IMR-90 (cell line): ENCODE data around the gene ZNF423. TPM values are rescaled to one million over a fixed set of nuclear protein-coding genes. Genes with fewer than 3 reads are reported as not detected.

Experiments
- ATAC-seq: fragments of 200-7000 bp; cut with Tn5 transposase; 2 replicates; pipeline ENCODE4 v1.9.1; 2020; ENCODE audit warnings: low read depth, mild to moderate bottlenecking, moderate library complexity
- BruUV-seq: library from RNA; stranded (reverse); fragments of 400-500 nt; replicated peaks from 2 replicates; lab custom pipeline; 2021; lab: Mats Ljungman, UMichigan
- CTCF ChIA-PET: fragments of 300-600 bp; formaldehyde crosslinking; extraction: SDS; loops from one replicate; lab custom pipeline; 2021; ENCODE audit warnings: antibody characterized with exemption; lab: Yijun Ruan, JAX
- POLR2A ChIA-PET: fragments of 300-600 bp; sonication (Branson Sonifier 250); formaldehyde crosslinking; loops from one replicate; lab custom pipeline; 2022; ENCODE audit warnings: antibody characterized with exemption; ENCODE audit not compliant: unreplicated experiment; lab: Charles Lee
- DNase-seq: peaks from one replicate; pipeline ENCODE4 v3.0.0; 2013
- H2AFZ ChIP-seq: replicated peaks from 2 replicates; pipeline ENCODE3; 2013; ENCODE audit warnings: low read length, mild to moderate bottlenecking; ENCODE audit not compliant: poor library complexity
- H2AK5ac ChIP-seq: 2 replicates; pipeline ENCODE4 v1.6.1; 2013; ENCODE audit warnings: low read depth, low read length, inconsistent platforms
- H2AK9ac ChIP-seq: replicated peaks from 2 replicates; pipeline ENCODE3; 2013; ENCODE audit warnings: mild to moderate bottlenecking, low read depth, low read length, moderate library complexity; ENCODE audit not compliant: poor library complexity
- H2BK120ac ChIP-seq: 2 replicates; pipeline ENCODE4 v1.6.1; 2013; ENCODE audit warnings: low read depth, low read length, inconsistent platforms
- H2BK15ac ChIP-seq: 3 replicates; pipeline ENCODE4 v1.6.1; 2013; ENCODE audit warnings: low read depth, low read length, inconsistent platforms
- H2BK20ac ChIP-seq: 2 replicates; pipeline ENCODE4 v1.6.1; 2013; ENCODE audit warnings: low read depth, mild to moderate bottlenecking, inconsistent platforms, low read length, moderate library complexity
- H2BK5ac ChIP-seq: 2 replicates; pipeline ENCODE4 v1.6.1; 2013; ENCODE audit warnings: mild to moderate bottlenecking, low read depth, low read length, inconsistent platforms; ENCODE audit not compliant: poor library complexity, severe bottlenecking
- H3K14ac ChIP-seq: replicated peaks from 2 replicates; pipeline ENCODE4 v1.6.1; 2013; ENCODE audit warnings: low read depth, low read length, inconsistent platforms
- H3K18ac ChIP-seq: 2 replicates; pipeline ENCODE4 v1.6.1; 2013; ENCODE audit warnings: low read depth, low read length, control low read depth
- H3K23ac ChIP-seq: 2 replicates; pipeline ENCODE4 v1.6.1; 2013; ENCODE audit warnings: low read depth, low read length, inconsistent platforms
- H3K27ac ChIP-seq: 2 replicates; pipeline ENCODE4 v1.5.1; 2013; ENCODE audit warnings: mild to moderate bottlenecking, control low read depth, low read length; ENCODE audit not compliant: insufficient read depth
- H3K27me3 ChIP-seq: 2 replicates; pipeline ENCODE4 v1.6.1; 2013; ENCODE audit warnings: low read length; ENCODE audit not compliant: control insufficient read depth, insufficient read depth
- H3K36me3 ChIP-seq: 2 replicates; pipeline ENCODE4 v1.6.1; 2013; ENCODE audit warnings: low read length, mixed read lengths; ENCODE audit not compliant: control insufficient read depth, insufficient read depth
- H3K4ac ChIP-seq: 2 replicates; pipeline ENCODE4 v1.6.1; 2013; ENCODE audit warnings: low read depth, low read length, inconsistent platforms
- H3K4me1 ChIP-seq: 2 replicates; pipeline ENCODE4 v1.6.1; 2013; ENCODE audit warnings: low read length, mixed read lengths; ENCODE audit not compliant: control insufficient read depth, insufficient read depth
- H3K4me2 ChIP-seq: 2 replicates; pipeline ENCODE4 v1.6.1; 2013; ENCODE audit warnings: low read depth, mild to moderate bottlenecking, control low read depth, low read length, moderate library complexity
- H3K4me3 ChIP-seq: 2 replicates; pipeline ENCODE4 v1.5.1; 2013; ENCODE audit warnings: low read depth, mild to moderate bottlenecking, control low read depth, low read length, moderate library complexity; ENCODE audit not compliant: insufficient read depth
- H3K56ac ChIP-seq: 2 replicates; pipeline ENCODE4 v1.6.1; 2013; ENCODE audit warnings: low read length, inconsistent platforms; ENCODE audit not compliant: insufficient read depth; ENCODE audit errors: extremely low read depth
- H3K79me1 ChIP-seq, 2 experiments: 2 replicates each; pipeline ENCODE4 v1.6.1; 2013; ENCODE audit warnings: low read length in 2 of 2, inconsistent platforms in 1 of 2, low read depth in 1 of 2
- H3K9ac ChIP-seq: 2 replicates; pipeline ENCODE4 v1.6.1; 2013; ENCODE audit warnings: low read depth, low read length, control low read depth
- H3K9me1 ChIP-seq: 2 replicates; pipeline ENCODE4 v1.6.1; 2013; ENCODE audit warnings: low read length, inconsistent platforms; ENCODE audit not compliant: insufficient read depth
- H3K9me3 ChIP-seq: 2 replicates; pipeline ENCODE4 v1.6.1; 2013; ENCODE audit warnings: low read length; ENCODE audit not compliant: control insufficient read depth, insufficient read depth
- H4K20me1 ChIP-seq: 2 replicates; pipeline ENCODE4 v1.6.1; 2013; ENCODE audit warnings: low read length, inconsistent platforms; ENCODE audit not compliant: insufficient read depth
- H4K5ac ChIP-seq: 2 replicates; pipeline ENCODE4 v1.6.1; 2013; ENCODE audit warnings: mild to moderate bottlenecking, low read depth, low read length, control low read depth
- H4K8ac ChIP-seq, 2 experiments: 2 replicates each; pipeline ENCODE4 v1.6.1; 2013; ENCODE audit warnings: low read depth in 2 of 2, low read length in 2 of 2, control low read depth in 1 of 2, inconsistent platforms in 1 of 2
- H4K91ac ChIP-seq: 2 replicates; pipeline ENCODE4 v1.6.1; 2013; ENCODE audit warnings: low read depth, low read length, inconsistent platforms; ENCODE audit not compliant: insufficient read depth
- NFE2L2 ChIP-seq: fragments of 150-350 bp; IDR thresholded peaks from 2 replicates; pipeline ENCODE4 v1.6.1; 2016; ENCODE audit warnings: low read depth, mild to moderate bottlenecking, low read length
- RFX5 ChIP-seq: IDR thresholded peaks from 2 replicates; pipeline ENCODE4 v1.8.0; 2012; ENCODE audit warnings: low read depth, mild to moderate bottlenecking, low read length, moderate library complexity
- WGBS, 2 experiments: methylation state at CpG; one replicate each; pipeline versions ENCODE4 v1.1.5 to v1.1.7; 2013; ENCODE audit warnings: missing lambda C conversion rate in 2 of 2; ENCODE audit not compliant: insufficient read length in 1 of 2; ENCODE audit errors: extremely low coverage in 2 of 2; 5-methylcytosine and 5-hydroxymethylcytosine counted together
- dilution Hi-C: fragments of 300-500 bp; cut with HindIII; formaldehyde crosslinking; loops from one replicate; pipeline ENCODE4 v1.14.3; 2018; ENCODE audit warnings: low sequenced_read_pairs; ENCODE audit not compliant: unreplicated experiment
- in situ Hi-C: fragments of 300-500 bp; cut with MboI; formaldehyde crosslinking; loops from 3 replicates; pipeline ENCODE4 v1.14.3; 2019; ENCODE audit warnings: low sequenced_read_pairs, inconsistent platforms, mixed read lengths
- intact Hi-C: fragments of 100-400 bp; cut with micrococcal nuclease; formaldehyde crosslinking; loops from 2 replicates; pipeline ENCODE4 v1.10.0; 2022
- polyA plus RNA-seq, 3 experiments: library from polyadenylated mRNA; depleted of rRNA; stranded (reverse); fragments of >200 nt; gene quantifications; 2 replicates each; pipeline ENCODE4 v1.2.3, GENCODE V29; 2012; ENCODE audit warnings: low replicate concordance in 1 of 3
- total RNA-seq: library from RNA; depleted of rRNA; stranded (reverse); fragments of >200 nt; gene quantifications from 2 replicates; pipeline ENCODE4 v1.2.3, GENCODE V29; 2012

ZNF423 gene
- total and polyA plus RNA-seq, 2 of the 4 experiments (the other 2 are of a cell fraction) = under 0.01 to 0.10 TPM

DNA sequence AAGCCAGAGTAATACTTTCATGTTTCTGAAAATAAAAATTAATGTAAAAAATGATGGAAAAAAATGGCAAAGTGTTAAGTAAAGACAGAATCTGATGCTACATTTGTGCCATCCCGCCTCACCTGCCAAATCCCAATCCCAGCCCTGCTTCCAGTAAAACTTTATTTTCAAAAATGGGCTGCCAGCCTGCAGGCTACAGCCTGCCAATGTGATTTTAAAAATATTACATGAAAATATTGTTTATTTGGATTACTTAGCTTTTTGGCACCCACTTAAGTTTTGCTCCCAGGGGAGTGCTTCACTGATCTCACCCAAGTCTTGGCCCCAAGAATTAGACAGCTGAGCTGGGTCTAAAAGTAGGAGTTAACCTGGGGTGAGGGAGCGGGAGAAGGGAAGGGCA is 369.5 kb downstream of the ZNF423 start:
- H2BK20ac ChIP-seq = no peak overlapping the region
- no peak overlapping the region for H2BK5ac ChIP-seq
- POLR2A ChIA-PET = no interaction called here
- no peak overlapping the region for H2AK5ac ChIP-seq
- ATAC-seq (no peak), DNase-seq (no peak)
- no peaks in the 10 kb centered on the region for H3K9me1 ChIP-seq
- TF ChIP-seq NFE2L2 (no peak), RFX5 (no peak)
- no peak overlapping the region for H2BK15ac ChIP-seq
- no peaks in the 10 kb centered on the region for H4K20me1 ChIP-seq
- no peaks in the 10 kb centered on the region for H3K4me1 ChIP-seq
- no peak overlapping the region for H4K91ac ChIP-seq
- H2AFZ ChIP-seq = no peak overlapping the region
- H3K18ac ChIP-seq = no peak overlapping the region
- CTCF ChIA-PET = no interaction called here
- no peak overlapping the region for H4K5ac ChIP-seq
- dilution Hi-C loops = no loop called here
- H3K27ac ChIP-seq = no peak overlapping the region
- H3K4me2 ChIP-seq = no peak overlapping the region
- H3K79me1 ChIP-seq = no peaks in the 10 kb centered on the region
- in situ Hi-C loops = no loop called here
- no peak overlapping the region for H2BK120ac ChIP-seq
- H3K23ac ChIP-seq = no peak overlapping the region
- H3K36me3 ChIP-seq = no peaks in the 10 kb centered on the region
- H4K8ac ChIP-seq = no peak overlapping the region
- H3K27me3 ChIP-seq = no peaks in the 10 kb centered on the region; the same call in 1 of the 2 replicates
- H3K9ac ChIP-seq = no peak overlapping the region
- intact Hi-C loops = no loop called here
- no peak overlapping the region for H2AK9ac ChIP-seq
- no peaks in the 10 kb centered on the region for H3K9me3 ChIP-seq
- no TSS peak for BruUV-seq
- no peak overlapping the region for H3K4ac ChIP-seq
- H3K4me3 ChIP-seq = no peak overlapping the region
- 60% methylated on average over 1 of the region's 2 CpGs; no CpG with 5 or more reads in 1 of the 2 experiments for WGBS, 2 experiments
- no peak overlapping the region for H3K56ac ChIP-seq
- H3K14ac ChIP-seq = no peak overlapping the region
